ENCODE measurements around the gene CCDC201. TPM values are rescaled to one million over a fixed set of nuclear protein-coding genes. Genes with fewer than 3 reads are reported as not detected.

Gene CCDC201
- polyA plus RNA-seq, 3 donors = not detected

DNA sequence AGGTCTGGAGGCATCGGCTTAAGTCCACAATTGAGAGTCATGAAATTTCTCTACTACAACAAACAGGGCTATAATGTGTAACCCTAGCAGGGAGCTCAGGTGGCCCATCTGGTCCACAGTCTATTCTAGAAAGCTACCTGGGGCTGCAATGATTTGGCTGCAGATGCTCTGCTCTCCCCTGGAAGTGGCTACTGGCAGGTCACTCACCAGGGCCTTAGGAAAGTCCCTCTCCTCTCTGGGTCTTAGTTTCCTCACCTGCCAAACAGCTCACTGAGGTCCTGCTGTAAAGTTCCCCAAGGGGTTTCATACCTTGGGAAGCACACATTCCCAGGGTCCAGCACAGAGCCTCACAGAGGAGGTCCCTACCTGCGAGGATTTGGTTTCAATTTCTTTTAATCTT, 45.7 kb upstream of the CCDC201 start:
- Histone ChIP-seq H3K4me1 (ENCODE audit: control insufficient read depth in 1 of 2, insufficient read depth in 2 of 2, low read length in 2 of 2) (no peaks in the 10 kb centered on the region), H3K4me2 (replicated peaks; ENCODE audit: extremely low read depth, low read length, poor library complexity, severe bottlenecking) (no peak overlapping the region), H3K36me3 (replicated peaks in 1 of 2; ENCODE audit: control insufficient read depth in 1 of 2, insufficient read depth in 2 of 2, low read length in 2 of 2) (no peaks in the 10 kb centered on the region), H3K9me3 (replicated peaks in 1 of 2; ENCODE audit: control insufficient read depth in 1 of 2, insufficient read depth in 1 of 2, low read length in 2 of 2) (peaks cover 0 to 18% of the 10 kb centered on the region in 2 donors), H3K27me3 (ENCODE audit: control insufficient read depth in 2 of 2, insufficient read depth in 2 of 2, low read length in 2 of 2) (peaks cover 47 to 53% of the 10 kb centered on the region in 2 donors), H3K4me3 (replicated peaks in 1 of 3; ENCODE audit: low read depth in 2 of 3, low read length in 3 of 3) (no peak overlapping the region), H3K27ac (ENCODE audit: low read depth in 1 of 2, low read length in 2 of 2) (no peak overlapping the region), H4K20me1 (ENCODE audit: insufficient read depth, low read length) (no peaks in the 10 kb centered on the region), H3K9ac (ENCODE audit: insufficient read depth, low read length, poor library complexity, severe bottlenecking) (no peak overlapping the region), H2AFZ (ENCODE audit: insufficient read depth, low read depth, low read length, poor library complexity, severe bottlenecking) (no peak overlapping the region), H3K79me2 (ENCODE audit: insufficient read depth, low read length) (no peaks in the 10 kb centered on the region)
- WGBS (ENCODE audit: insufficient coverage) = 100% methylated on average over 1 of the region's 2 CpGs
- Mint-ChIP-seq H3K9me3 (peaks cover 0 to 9% (median 0%) of the 10 kb centered on the region in 7 donors), H3K4me1 (peaks cover 4% of the 10 kb centered on the region), H3K4me3 (peak overlapping the region in 1 of 2 donors; percentile 46), H3K36me3 (no peaks in the 10 kb centered on the region), H3K27ac (no peak overlapping the region), H3K27me3 (ENCODE audit: low read depth in 3 of 3) (peaks cover 44 to 67% (median 60%) of the 10 kb centered on the region in 3 donors)
- intact Hi-C loops (cut with micrococcal nuclease) = loop anchor here (2.0 to 5.0 kb wide), 3 partner anchors 1259 to 1334 kb away; no protein-coding TSS in a partner anchor
- TF ChIP-seq, protein P1, sequence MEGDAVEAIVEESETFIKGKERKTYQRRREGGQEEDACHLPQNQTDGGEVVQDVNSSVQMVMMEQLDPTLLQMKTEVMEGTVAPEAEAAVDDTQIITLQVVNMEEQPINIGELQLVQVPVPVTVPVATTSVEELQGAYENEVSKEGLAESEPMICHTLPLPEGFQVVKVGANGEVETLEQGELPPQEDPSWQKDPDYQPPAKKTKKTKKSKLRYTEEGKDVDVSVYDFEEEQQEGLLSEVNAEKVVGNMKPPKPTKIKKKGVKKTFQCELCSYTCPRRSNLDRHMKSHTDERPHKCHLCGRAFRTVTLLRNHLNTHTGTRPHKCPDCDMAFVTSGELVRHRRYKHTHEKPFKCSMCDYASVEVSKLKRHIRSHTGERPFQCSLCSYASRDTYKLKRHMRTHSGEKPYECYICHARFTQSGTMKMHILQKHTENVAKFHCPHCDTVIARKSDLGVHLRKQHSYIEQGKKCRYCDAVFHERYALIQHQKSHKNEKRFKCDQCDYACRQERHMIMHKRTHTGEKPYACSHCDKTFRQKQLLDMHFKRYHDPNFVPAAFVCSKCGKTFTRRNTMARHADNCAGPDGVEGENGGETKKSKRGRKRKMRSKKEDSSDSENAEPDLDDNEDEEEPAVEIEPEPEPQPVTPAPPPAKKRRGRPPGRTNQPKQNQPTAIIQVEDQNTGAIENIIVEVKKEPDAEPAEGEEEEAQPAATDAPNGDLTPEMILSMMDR (IDR thresholded peaks at IDR 0.05) = no peak
- no peak for DNase-seq

- H3K36me3 ChIP-seq (replicated peaks in 1 of 2; ENCODE audit: control insufficient read depth in 1 of 2, insufficient read depth in 2 of 2, low read length in 2 of 2) = no peaks in the 10 kb centered on the region
- DNase-seq = peak; percentile 9 to 45 (median 19)
- no peak overlapping the region for H2AFZ ChIP-seq (ENCODE audit: insufficient read depth, low read depth, low read length, poor library complexity, severe bottlenecking)
- TF ChIP-seq, protein P1 (IDR thresholded peaks at IDR 0.05) = peak; percentile 96
- H3K4me1 ChIP-seq (ENCODE audit: control insufficient read depth in 1 of 2, insufficient read depth in 2 of 2, low read length in 2 of 2) = no peaks in the 10 kb centered on the region
- no peak overlapping the region for H3K27ac Mint-ChIP-seq
- no peak overlapping the region for H3K27ac ChIP-seq (ENCODE audit: low read depth in 1 of 2, low read length in 2 of 2)
- peaks cover 4% of the 10 kb centered on the region for H3K4me1 Mint-ChIP-seq
- peaks cover 37 to 58% (median 51%) of the 10 kb centered on the region in 3 donors for H3K27me3 Mint-ChIP-seq (ENCODE audit: low read depth in 3 of 3)
- H3K4me3 ChIP-seq (replicated peaks in 1 of 3; ENCODE audit: low read depth in 2 of 3, low read length in 3 of 3) = no peak overlapping the region
- H3K79me2 ChIP-seq (ENCODE audit: insufficient read depth, low read length) = no peaks in the 10 kb centered on the region
- no peak overlapping the region for H3K9ac ChIP-seq (ENCODE audit: insufficient read depth, low read length, poor library complexity, severe bottlenecking)
- H3K4me3 Mint-ChIP-seq = peak overlapping the region in 1 of 2 donors; percentile 21
- WGBS (ENCODE audit: insufficient coverage) = 9% methylated on average over 15 of the region's 15 CpGs
- no peaks in the 10 kb centered on the region for H3K36me3 Mint-ChIP-seq
- no peak overlapping the region for H3K4me2 ChIP-seq (replicated peaks; ENCODE audit: extremely low read depth, low read length, poor library complexity, severe bottlenecking)
- H3K9me3 Mint-ChIP-seq = peaks cover 0 to 6% (median 0%) of the 10 kb centered on the region in 7 donors
- H4K20me1 ChIP-seq (ENCODE audit: insufficient read depth, low read length) = no peaks in the 10 kb centered on the region
- H3K27me3 ChIP-seq (ENCODE audit: control insufficient read depth in 2 of 2, insufficient read depth in 2 of 2, low read length in 2 of 2) = peaks cover 38 to 44% of the 10 kb centered on the region in 2 donors
- intact Hi-C loops (cut with micrococcal nuclease) = loop anchor here (2.0 to 5.0 kb wide), 3 partner anchors 1260 to 1335 kb away; no protein-coding TSS in a partner anchor
- H3K9me3 ChIP-seq (replicated peaks in 1 of 2; ENCODE audit: control insufficient read depth in 1 of 2, insufficient read depth in 1 of 2, low read length in 2 of 2) = peaks cover 0 to 18% of the 10 kb centered on the region in 2 donors
These were observed 44.8 kb upstream of the CCDC201 start for GRCh38 chr7:45917658-45918057.
